Renal cortex interstitium (tissue), 11 donors: ENCODE measurements around the gene GNG2. TPM values are rescaled to one million over a fixed set of nuclear protein-coding genes. Genes with fewer than 3 reads are reported as not detected.

ENCODE experiments used
- DNase-seq, 11 donors: peaks; one replicate each; pipeline ENCODE4 v3.0.0-alpha.2; 2013; ENCODE audit warnings: low read depth in 9 of 11, low spot score in 4 of 11; ENCODE audit errors: extremely low read depth in 1 of 11
- polyA plus RNA-seq, 3 donors: library from polyadenylated mRNA; unstranded; fragments of 120-200 nt; gene quantifications; one replicate each; pipeline ENCODE4 v1.2.1, GENCODE V29; 2013; ENCODE audit not compliant: insufficient read length in 3 of 3

The GNG2 gene
- polyA plus RNA-seq, 3 donors, result 62.2 to 74.2 (median 71.0) TPM

DNA sequence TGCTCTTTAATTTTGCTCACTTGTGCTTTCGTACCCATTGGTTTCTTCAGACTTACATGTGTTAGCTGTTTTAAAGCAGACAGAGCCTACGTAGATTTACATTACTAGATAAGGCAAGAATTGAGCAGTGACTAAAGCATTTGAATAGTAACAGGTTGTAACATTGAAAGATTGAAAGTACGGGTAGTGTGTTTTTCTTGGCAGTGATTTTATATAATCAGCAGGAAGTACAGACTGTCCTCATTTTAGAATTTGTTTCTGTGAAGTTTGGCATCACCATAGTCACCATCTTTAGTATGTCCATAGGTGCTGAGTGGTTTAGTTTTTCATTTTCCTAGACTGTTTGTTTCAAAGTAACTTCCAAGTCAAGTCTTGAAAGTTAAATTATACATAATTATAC is 142.9 kb downstream of the GNG2 start:
- no peak for DNase-seq

DNA sequence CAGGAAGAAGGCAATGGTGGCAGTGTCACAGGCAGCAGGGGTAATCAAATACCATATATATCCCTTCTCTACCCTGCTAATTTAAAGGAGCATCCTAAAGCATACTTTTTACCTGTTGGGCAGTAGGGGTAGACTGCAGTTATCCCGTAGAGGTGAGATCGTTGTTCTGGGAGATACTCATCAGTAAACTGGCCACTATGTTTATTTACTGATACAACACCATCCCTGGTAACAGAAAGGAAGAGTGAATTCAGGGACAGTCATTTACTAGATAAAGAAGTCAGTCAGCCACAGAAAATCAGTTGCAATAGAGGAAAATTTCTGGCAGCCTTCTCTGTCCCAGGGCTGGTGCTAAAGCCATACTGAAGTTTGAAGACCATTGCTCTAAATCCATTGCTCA is 145.2 kb downstream of the GNG2 start:
- DNase-seq, result no peak

DNA sequence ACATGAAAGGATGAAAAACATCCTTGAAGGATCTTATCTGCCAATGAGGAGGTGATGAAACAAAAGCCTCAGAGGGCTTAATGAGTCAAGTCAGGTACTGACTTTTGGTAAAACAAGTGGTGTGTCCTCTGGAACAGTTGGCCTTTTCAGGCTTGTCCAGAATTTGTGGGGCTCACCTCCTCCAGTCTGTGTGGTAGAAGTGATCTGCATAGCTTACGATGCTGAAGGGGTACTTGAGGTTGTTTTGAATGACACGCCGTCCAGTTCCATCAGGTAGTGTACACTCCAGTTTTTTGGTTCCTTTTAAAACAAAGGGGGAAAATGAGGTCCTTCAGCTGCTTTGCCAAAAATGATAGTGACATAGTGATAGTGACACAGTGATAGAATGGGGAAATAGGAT is 145.9 kb downstream of the GNG2 start:
- no peak for DNase-seq

DNA sequence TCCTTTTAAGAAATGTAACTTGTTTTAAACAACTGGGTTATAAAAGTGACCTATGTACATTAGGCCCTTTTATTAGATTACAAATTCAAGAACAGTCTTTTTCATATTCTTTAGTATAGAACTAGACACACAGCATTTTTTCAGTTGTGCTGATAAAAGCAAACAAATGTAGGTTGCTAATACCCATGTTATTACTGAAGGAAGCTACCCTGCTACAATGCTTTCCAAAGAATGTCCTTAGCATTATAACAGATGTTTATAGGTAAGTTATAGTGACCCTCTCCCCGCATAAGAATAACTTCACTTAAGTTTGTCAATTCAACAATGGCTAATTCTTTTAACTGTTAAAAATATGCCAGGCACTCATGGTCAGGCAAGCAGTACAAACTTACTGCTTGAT is 146.8 kb downstream of the GNG2 start:
- no peak for DNase-seq

DNA sequence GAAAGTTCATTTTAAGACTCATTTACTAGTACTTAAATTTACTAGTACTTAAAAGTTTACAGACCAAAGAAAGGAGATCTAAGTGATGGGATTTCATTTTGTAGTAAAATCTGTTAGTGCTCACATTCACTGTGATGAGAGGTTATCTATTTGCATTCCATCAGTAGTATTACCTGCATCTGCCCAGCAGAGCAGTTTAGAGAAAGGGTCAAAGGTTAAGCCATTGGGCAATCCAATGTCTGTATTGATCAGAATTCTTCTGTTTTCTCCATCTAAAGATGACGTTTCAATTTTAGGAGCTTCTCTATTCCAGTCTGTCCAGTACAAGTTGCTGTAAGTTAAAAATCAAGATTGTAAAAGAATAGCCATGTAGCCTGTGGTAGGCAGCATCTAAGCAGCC is 147.2 kb downstream of the GNG2 start:
- no peak for DNase-seq

DNA sequence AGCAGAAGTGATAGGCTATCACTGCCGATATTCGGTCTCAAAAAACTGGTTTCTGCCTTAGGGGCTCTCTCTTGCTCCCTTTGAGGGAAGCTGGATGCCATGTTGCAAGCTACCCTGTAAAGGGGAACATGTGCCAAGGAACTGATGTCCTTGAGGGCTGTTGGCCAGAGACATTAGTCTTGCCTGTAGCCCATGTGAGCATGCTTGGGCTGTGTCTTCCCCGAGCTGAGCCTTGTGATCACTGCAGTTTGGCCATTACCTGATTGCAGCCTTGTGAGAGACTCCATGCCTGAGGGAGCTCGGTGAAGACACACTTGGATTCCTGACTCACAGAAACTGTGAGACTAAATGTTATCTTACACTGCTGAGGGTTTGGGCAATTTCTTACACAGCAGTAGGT is 147.7 kb downstream of the GNG2 start:
- DNase-seq, result no peak

DNA sequence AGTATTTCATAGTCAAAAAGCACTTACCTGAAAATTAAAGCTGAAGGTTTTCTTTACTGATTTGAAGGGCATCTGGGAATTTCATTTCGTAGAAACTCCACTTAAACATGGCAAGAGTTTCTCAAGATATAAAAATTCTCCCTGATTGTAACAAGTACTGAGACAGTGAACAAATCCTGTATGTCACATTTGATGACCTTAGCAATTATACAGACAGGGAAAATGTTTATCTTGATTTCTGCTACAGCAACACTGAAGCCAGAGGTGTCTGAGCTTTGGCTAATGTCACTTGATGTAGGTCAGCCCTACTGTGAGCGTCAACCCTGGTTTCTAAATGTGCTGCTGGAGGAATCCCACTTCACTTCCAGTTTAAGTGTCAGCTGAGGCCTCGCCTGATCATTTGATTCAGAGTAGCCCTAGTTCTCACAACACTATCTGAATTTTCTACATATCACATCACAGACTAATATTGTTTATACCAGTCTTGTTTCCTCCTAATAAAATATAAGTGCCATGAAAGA is 149.8 kb downstream of the GNG2 start:
- no peak for DNase-seq

DNA sequence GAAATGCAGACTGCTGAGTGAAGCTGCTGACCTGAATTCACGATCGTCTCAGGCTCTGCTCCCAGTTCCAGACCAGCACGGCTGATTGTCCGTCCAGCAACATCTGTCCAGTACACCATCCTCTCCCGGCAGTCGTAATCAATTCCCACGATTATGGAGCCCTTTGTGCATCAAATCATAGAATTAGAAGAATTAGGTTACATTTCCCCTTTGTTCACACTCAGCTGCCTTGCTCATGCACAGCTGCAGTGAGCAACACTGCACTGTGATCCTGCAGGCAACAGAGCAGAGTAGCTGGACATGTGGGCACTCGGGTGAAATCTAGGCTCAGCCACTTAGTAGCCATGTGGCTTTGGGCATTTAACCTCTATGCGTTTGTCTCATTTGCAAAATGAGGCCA is 151.1 kb downstream of the GNG2 start:
- DNase-seq, result no peak

DNA sequence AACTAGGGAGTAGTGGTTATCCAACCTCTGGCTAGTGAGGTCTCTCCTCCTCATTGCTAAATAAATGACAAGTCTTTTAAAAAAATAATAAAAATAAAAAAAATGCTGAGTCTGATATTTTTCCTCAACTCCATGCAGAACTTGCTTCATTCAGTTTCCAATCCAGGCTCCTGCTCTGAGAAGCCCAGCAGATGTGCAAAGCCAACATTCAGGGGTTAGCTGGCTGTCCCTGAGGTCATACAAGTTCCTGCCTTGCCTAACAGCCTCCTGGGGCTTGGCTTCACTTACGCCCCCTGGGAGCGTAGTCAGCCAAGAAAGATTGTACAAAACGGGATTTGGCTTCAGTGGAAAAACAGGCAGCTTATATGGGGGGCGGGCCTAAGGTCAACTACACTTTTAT is 152.2 kb downstream of the GNG2 start:
- DNase-seq, result no peak

DNA sequence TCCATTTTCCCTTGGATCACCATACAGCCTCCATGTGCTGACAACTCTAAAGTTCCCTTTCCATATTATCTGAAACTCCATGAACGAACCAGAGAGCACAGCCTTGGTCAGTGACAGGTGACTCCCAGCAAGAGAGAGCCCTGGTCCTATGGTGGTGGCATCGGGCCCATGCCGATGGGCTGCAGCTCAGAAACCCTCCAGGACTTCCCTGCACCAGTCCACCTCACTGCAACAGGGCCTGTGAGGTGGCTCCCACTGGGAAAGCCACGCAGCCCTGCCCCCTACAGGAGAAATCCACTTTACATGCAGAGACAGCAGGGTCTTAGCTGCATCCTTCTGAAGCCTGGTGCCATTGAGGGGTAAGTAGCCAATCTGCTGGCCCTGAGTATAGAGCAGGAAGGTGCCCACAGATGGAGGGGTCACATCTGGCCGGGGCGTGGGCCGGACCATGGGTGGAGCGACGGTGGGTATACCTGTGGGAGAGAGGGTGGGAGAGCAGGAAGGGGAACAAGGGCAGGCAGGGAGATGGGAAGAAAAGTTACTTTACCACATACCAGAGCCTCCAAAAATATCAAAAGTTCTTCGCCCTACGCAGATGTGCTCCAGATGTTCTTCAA is 153.7 kb downstream of the GNG2 start:
- no peak for DNase-seq

DNA sequence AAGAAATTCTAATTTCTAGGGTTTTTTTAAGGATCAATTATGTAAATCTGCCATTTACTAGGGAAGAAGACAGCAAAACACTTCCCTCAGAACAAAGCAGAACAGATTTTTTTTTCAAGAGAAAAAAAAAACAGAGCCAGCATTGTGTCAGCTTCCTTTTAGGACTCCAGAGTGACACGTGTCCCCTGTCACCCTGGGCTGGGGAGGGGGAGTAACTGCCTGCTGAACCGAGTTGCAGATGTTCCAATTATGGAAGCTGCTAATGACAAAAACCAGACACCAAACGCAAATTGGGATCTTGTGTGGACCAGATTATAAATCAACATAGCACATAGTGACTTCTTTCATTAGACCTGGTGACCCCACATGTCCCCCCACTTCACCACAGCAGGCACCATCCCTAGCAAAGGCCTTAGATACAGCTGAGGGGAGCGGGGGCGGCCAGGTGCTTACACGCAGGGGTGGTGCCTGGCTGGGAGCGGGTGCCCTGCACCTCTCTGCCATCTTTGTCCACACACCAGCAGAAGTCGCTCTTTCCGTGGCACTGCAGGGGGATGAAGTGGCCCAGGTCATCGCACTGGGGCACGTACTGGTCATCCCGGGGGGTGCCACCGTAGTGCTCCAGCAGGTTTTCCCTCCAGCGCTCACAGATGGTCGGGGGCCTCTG is 154.3 kb downstream of the GNG2 start:
- DNase-seq, result no peak

DNA sequence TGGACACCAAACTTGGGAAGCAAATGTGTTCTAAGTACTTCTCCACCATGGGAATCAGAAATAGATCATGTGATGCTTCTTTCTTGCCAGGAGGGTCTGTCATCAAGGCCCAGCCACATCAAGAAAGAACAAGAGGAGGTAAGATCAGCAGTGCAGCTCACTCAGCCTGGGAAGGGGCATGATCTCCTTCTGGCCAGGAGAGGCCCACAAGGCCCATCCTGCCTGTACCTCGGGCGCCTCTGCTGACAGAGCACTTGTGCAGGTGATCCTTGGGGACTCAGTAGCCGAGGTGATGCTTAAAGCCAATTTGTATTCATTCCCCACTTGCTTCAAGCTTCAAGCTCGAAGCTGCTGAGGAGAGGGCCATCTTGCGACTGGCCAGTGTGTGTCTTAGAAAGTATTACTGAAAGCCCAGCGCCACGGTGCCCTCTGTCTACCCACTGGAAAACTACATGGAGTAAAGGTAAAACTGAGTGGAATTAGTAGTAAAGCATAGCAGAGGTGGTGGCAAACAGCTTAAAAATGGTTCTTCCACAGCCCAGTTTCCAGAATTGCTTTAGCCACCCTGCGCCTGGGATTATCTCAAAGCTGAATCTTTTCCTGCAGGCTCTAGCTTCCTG is 155.1 kb downstream of the GNG2 start:
- no peak for DNase-seq

DNA sequence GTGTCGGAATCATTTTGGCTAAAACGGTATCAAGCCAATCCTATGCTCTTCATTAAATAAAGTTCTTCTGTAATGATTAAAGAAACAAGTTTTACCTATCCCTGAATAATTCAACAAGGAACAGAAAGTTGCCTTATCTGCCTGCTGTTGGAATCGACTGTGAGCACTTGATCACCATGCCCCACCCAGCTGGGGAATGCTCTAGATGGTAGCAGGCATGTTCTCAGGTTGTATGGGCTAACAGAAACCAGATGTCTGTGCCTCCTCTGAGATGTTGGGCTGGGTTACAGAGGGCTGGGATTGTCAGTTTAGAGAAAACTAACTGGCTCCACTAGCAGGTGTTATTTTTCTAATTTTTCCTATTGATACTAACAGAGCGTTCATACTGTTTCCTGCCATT is 157.8 kb downstream of the GNG2 start:
- no peak for DNase-seq

DNA sequence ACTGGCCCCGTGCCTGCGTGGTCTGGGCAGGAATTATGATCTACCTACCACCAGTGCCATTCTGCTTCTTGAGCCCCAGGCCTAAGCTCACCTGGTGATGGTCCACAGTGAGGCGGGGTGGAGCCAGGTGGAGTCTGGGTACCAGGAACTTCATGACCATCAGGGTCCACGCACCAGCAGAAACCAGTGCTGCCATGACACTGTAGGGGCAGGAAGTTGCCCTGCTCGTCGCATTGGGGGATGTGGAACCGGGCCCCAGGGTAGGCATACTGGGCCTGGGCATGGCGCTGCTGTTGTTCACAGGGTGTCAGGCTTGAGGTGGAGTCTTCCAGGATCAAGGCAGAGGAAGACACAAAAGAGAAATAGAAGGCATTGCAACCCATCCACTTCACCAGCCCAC is 158.6 kb downstream of the GNG2 start:
- no peak for DNase-seq

Other genes with a start within 250 kb of the GNG2 start
- 10 to 100 TPM; 17.0 to 21.4 (median 18.1) TPM for gene FRMD6, start 208.7 kb upstream of the GNG2 start, polyA plus RNA-seq
- 100 to 1,000 TPM; 235 to 328 (median 306) TPM for gene RTRAF, start 128.9 kb downstream of the GNG2 start, polyA plus RNA-seq
- gene NID2, start 208.4 kb downstream of the GNG2 start, polyA plus RNA-seq, result 100 to 1,000 TPM in 2 of 3 donors, 10 to 100 TPM in 1; 92.6 to 122 (median 106) TPM